ENCODE measurements around the gene SLC25A44. TPM values are rescaled to one million over a fixed set of nuclear protein-coding genes. Genes with fewer than 3 reads are reported as not detected.

Gene SLC25A44
- total RNA-seq, 4 donors from 2014 or later: 9.2 to 19.5 (median 18.5) TPM

GRCh38 chr1:156251527-156251926 lies 57.6 kb downstream of the SLC25A44 start:
- H3K27ac ChIP-seq: peak overlapping the region in 1 of 4 donors; percentile 20
- H3K4me1 ChIP-seq: peaks cover 0 to 7% of the 10 kb centered on the region in 2 donors
- peaks cover 3 to 69% of the 10 kb centered on the region in 2 donors for H3K36me3 ChIP-seq
- ATAC-seq: peak in 1 of 2 donors; percentile 38
- H3K9me3 ChIP-seq: no peaks in the 10 kb centered on the region
- intact Hi-C loops (cut with DNase I; ENCODE audit: low total_unique reads) (no loop called here), in situ Hi-C loops (cut with MboI; ENCODE audit: low sequenced_read_pairs in 4 of 4) (no loop called here)
- no peak for DNase-seq
- peaks cover 0 to 2% (median 0%) of the 10 kb centered on the region in 3 donors for H3K27me3 ChIP-seq
- no peak overlapping the region for H3K4me3 ChIP-seq
- TF ChIP-seq POLR2A (IDR thresholded peaks at IDR 0.05) (no peak), CTCF (IDR thresholded peaks at IDR 0.05 in 4 of 5, conservative IDR thresholded peaks at IDR 0.05 in 1 of 5) (no peak)

GRCh38 chr1:156253634-156254033 lies 59.7 kb downstream of the SLC25A44 start:
- no peak for DNase-seq
- in situ Hi-C loops (cut with MboI; ENCODE audit: low sequenced_read_pairs in 4 of 4): no loop called here
- H3K36me3 ChIP-seq: peaks cover 7 to 86% of the 10 kb centered on the region in 2 donors

GRCh38 chr1:156257711-156258110 lies 63.8 kb downstream of the SLC25A44 start:
- no peak for ATAC-seq

More at GRCh38 chr1:156253634-156254033, 59.7 kb downstream of the SLC25A44 start:
- no peak for ATAC-seq
- intact Hi-C loops (cut with DNase I; ENCODE audit: low total_unique reads): no loop called here
- TF ChIP-seq CTCF (IDR thresholded peaks at IDR 0.05 in 4 of 5, conservative IDR thresholded peaks at IDR 0.05 in 1 of 5): no peak
- no peak for TF ChIP-seq POLR2A (IDR thresholded peaks at IDR 0.05)
- Histone ChIP-seq H3K27me3 (no peaks in the 10 kb centered on the region), H3K4me1 (no peaks in the 10 kb centered on the region), H3K4me3 (no peak overlapping the region), H3K9me3 (no peaks in the 10 kb centered on the region), H3K27ac (no peak overlapping the region)

GRCh38 chr1:156258859-156259258 lies 65.0 kb downstream of the SLC25A44 start:
- intact Hi-C loops (cut with DNase I; ENCODE audit: low total_unique reads) (no loop called here), in situ Hi-C loops (cut with MboI; ENCODE audit: low sequenced_read_pairs in 4 of 4) (no loop called here)
- H3K27me3 ChIP-seq: no peaks in the 10 kb centered on the region
- no peak for ATAC-seq
- peaks cover 7 to 88% of the 10 kb centered on the region in 2 donors for H3K36me3 ChIP-seq
- H3K9me3 ChIP-seq: no peaks in the 10 kb centered on the region
- DNase-seq: no peak
- no peak overlapping the region for H3K4me3 ChIP-seq
- TF ChIP-seq CTCF (IDR thresholded peaks at IDR 0.05 in 4 of 5, conservative IDR thresholded peaks at IDR 0.05 in 1 of 5) (no peak), POLR2A (IDR thresholded peaks at IDR 0.05) (no peak)
- H3K27ac ChIP-seq: no peak overlapping the region
- H3K4me1 ChIP-seq: no peaks in the 10 kb centered on the region

More at GRCh38 chr1:156257711-156258110, 63.8 kb downstream of the SLC25A44 start:
- Histone ChIP-seq H3K27me3 (no peaks in the 10 kb centered on the region), H3K27ac (no peak overlapping the region), H3K4me3 (no peak overlapping the region), H3K9me3 (no peaks in the 10 kb centered on the region), H3K36me3 (peaks cover 7 to 88% of the 10 kb centered on the region in 2 donors), H3K4me1 (no peaks in the 10 kb centered on the region)
- intact Hi-C loops (cut with DNase I; ENCODE audit: low total_unique reads) (no loop called here), in situ Hi-C loops (cut with MboI; ENCODE audit: low sequenced_read_pairs in 4 of 4) (no loop called here)
- DNase-seq: no peak
- TF ChIP-seq CTCF (IDR thresholded peaks at IDR 0.05 in 4 of 5, conservative IDR thresholded peaks at IDR 0.05 in 1 of 5): no peak
- no peak for TF ChIP-seq POLR2A (IDR thresholded peaks at IDR 0.05)

- no peaks in the 10 kb centered on the region for H3K9me3 ChIP-seq
- in situ Hi-C loops (cut with MboI; ENCODE audit: low sequenced_read_pairs in 4 of 4): no loop called here
- intact Hi-C loops (cut with DNase I; ENCODE audit: low total_unique reads): no loop called here
Measured at GRCh38 chr1:156259805-156260204, 65.9 kb downstream of the SLC25A44 start.

More at GRCh38 chr1:156259805-156260204, 65.9 kb downstream of the SLC25A44 start:
- Histone ChIP-seq H3K27me3 (no peaks in the 10 kb centered on the region), H3K27ac (no peak overlapping the region), H3K4me1 (no peaks in the 10 kb centered on the region), H3K36me3 (peaks cover 7 to 88% of the 10 kb centered on the region in 2 donors), H3K4me3 (no peak overlapping the region)
- ATAC-seq (no peak), DNase-seq (no peak)
- TF ChIP-seq POLR2A (IDR thresholded peaks at IDR 0.05) (no peak), CTCF (IDR thresholded peaks at IDR 0.05 in 4 of 5, conservative IDR thresholded peaks at IDR 0.05 in 1 of 5) (no peak)

All from gastrocnemius medialis (tissue), 4 donors.